H1 (cell line): ENCODE data around the gene ZNF280C. TPM values are rescaled to one million over a fixed set of nuclear protein-coding genes. Genes with fewer than 3 reads are reported as not detected.

Experiments
- CTCF ChIA-PET: fragments of 300-600 bp; sonication (Branson Sonifier 250); formaldehyde crosslinking; loops from one replicate; lab custom pipeline; 2021; ENCODE audit not compliant: partially characterized antibody; lab: Charles Lee
- POLR2A ChIA-PET: fragments of 300-600 bp; sonication (Branson Sonifier 250); formaldehyde crosslinking; loops from one replicate; lab custom pipeline; 2021; ENCODE audit warnings: inconsistent platforms; ENCODE audit not compliant: partially characterized antibody; lab: Charles Lee
- DNase-seq, 2 experiments: peaks; one replicate each; pipeline versions ENCODE4 v3.0.0 to v3.0.0-alpha.2; 2010 to 2022; ENCODE audit warnings: low spot score in 2 of 2, low read depth in 1 of 2, mixed read lengths in 1 of 2
- FAIRE-seq: peaks from 2 replicates; lab custom pipeline; 2011; peaks lifted over from hg19 to GRCh38; lab: Jason Lieb, UNC
- H2AFZ ChIP-seq: 2 replicates; pipeline ENCODE4 v1.8.1; 2012; ENCODE audit warnings: low read length, inconsistent platforms
- H2AK5ac ChIP-seq: 2 replicates; pipeline ENCODE4 v1.6.1; 2013; ENCODE audit warnings: low read depth, low read length
- H2BK120ac ChIP-seq: replicated peaks from 2 replicates; pipeline ENCODE3; 2013; ENCODE audit warnings: low read depth, low read length, inconsistent platforms
- H2BK12ac ChIP-seq: 2 replicates; pipeline ENCODE4 v1.6.1; 2013; ENCODE audit warnings: low read depth, low read length
- H2BK15ac ChIP-seq: 2 replicates; pipeline ENCODE4 v1.6.1; 2013; ENCODE audit warnings: low read length
- H2BK20ac ChIP-seq: 2 replicates; pipeline ENCODE4 v1.6.1; 2013; ENCODE audit warnings: low read length
- H2BK5ac ChIP-seq: 2 replicates; pipeline ENCODE4 v1.6.1; 2013; ENCODE audit warnings: low read depth, low read length
- H3K14ac ChIP-seq: 2 replicates; pipeline ENCODE4 v1.6.1; 2013; ENCODE audit warnings: inconsistent platforms; ENCODE audit not compliant: insufficient read length
- H3K18ac ChIP-seq: 2 replicates; pipeline ENCODE4 v1.6.1; 2013; ENCODE audit warnings: low read length; ENCODE audit errors: extremely low read depth
- H3K23ac ChIP-seq: 2 replicates; pipeline ENCODE4 v1.6.1; 2013; ENCODE audit warnings: inconsistent platforms; ENCODE audit not compliant: insufficient read length
- H3K23me2 ChIP-seq: 2 replicates; pipeline ENCODE4 v1.6.1; 2013; ENCODE audit warnings: low read depth, low read length
- H3K27ac ChIP-seq: 2 replicates; pipeline ENCODE4 v1.6.1; 2011; ENCODE audit warnings: low read depth, low read length, inconsistent platforms
- H3K27me3 ChIP-seq, 4 experiments: replicated peaks in 1 of 4; 1 replicate in 1 of 4; 2 replicates in 3 of 4; pipeline versions ENCODE4 v1.6.1 to v1.8.1; 2011 to 2013; ENCODE audit warnings: low read length in 3 of 4, mild to moderate bottlenecking in 3 of 4, inconsistent platforms in 2 of 4, mixed read lengths in 2 of 4, moderate library complexity in 1 of 4; ENCODE audit not compliant: control insufficient read depth in 3 of 4, insufficient read depth in 3 of 4; ENCODE audit errors: extremely low read depth in 1 of 4
- H3K36me3 ChIP-seq, 4 experiments: 2 replicates each; pipeline versions ENCODE4 v1.6.1 to v1.8.1; 2011 to 2013; ENCODE audit warnings: mild to moderate bottlenecking in 4 of 4, low read length in 3 of 4, moderate library complexity in 2 of 4, control low read depth in 1 of 4, inconsistent platforms in 1 of 4; ENCODE audit not compliant: insufficient read depth in 4 of 4, control insufficient read depth in 2 of 4
- H3K4ac ChIP-seq: replicated peaks from 2 replicates; pipeline ENCODE3; 2013; ENCODE audit warnings: low read length, low read depth, mixed read lengths, inconsistent platforms; ENCODE audit not compliant: insufficient read length
- H3K4me1 ChIP-seq, 4 experiments: replicated peaks in 1 of 4; 1 replicate in 1 of 4; 2 replicates in 3 of 4; pipeline versions ENCODE4 v1.6.1 to v1.8.1; 2011 to 2013; ENCODE audit warnings: low read length in 3 of 4, inconsistent platforms in 2 of 4, mixed read lengths in 1 of 4; ENCODE audit not compliant: insufficient read depth in 4 of 4, control insufficient read depth in 3 of 4
- H3K4me2 ChIP-seq, 2 experiments: 2 replicates each; pipeline versions ENCODE4 v1.6.1 to v1.8.1; 2011 to 2013; ENCODE audit warnings: low read depth in 2 of 2, low read length in 2 of 2, control low read depth in 1 of 2, inconsistent platforms in 1 of 2, mild to moderate bottlenecking in 1 of 2; ENCODE audit not compliant: insufficient read depth in 1 of 2
- H3K4me3 ChIP-seq, 4 experiments: fragments of 200-600, 300-600 bp in 1 of 4; sonication (generic), shearing (Covaris generic), sonication (Bioruptor Twin) in 1 of 4; 2 replicates each; pipeline versions ENCODE4 v1.5.1 to v1.8.1; 2011 to 2016; ENCODE audit warnings: low read length in 4 of 4, low read depth in 3 of 4, control low read depth in 2 of 4, inconsistent platforms in 2 of 4, mild to moderate bottlenecking in 2 of 4, mixed read lengths in 1 of 4, moderate library complexity in 1 of 4; ENCODE audit not compliant: insufficient read depth in 2 of 4; ENCODE audit errors: extremely low read depth in 1 of 4
- H3K56ac ChIP-seq: replicated peaks from 2 replicates; pipeline ENCODE3; 2013; ENCODE audit warnings: low read depth, mild to moderate bottlenecking, mixed read lengths, low read length, inconsistent platforms; ENCODE audit not compliant: insufficient read length
- H3K79me1 ChIP-seq: 2 replicates; pipeline ENCODE4 v1.6.1; 2013; ENCODE audit warnings: low read depth, low read length, control low read depth
- H3K79me2 ChIP-seq, 2 experiments: 2 replicates each; pipeline versions ENCODE4 v1.6.1 to v1.8.1; 2012 to 2013; ENCODE audit warnings: low read length in 2 of 2, mild to moderate bottlenecking in 2 of 2, inconsistent platforms in 1 of 2; ENCODE audit not compliant: insufficient read depth in 2 of 2, control insufficient read depth in 1 of 2
- H3K9ac ChIP-seq, 4 experiments: replicated peaks in 1 of 4; 1 replicate in 1 of 4; 2 replicates in 3 of 4; pipeline versions ENCODE4 v1.6.1 to v1.8.1; 2011 to 2013; ENCODE audit warnings: low read depth in 3 of 4, low read length in 3 of 4, control low read depth in 2 of 4, mild to moderate bottlenecking in 2 of 4, moderate library complexity in 2 of 4, inconsistent platforms in 1 of 4; ENCODE audit errors: extremely low read depth in 1 of 4
- H3K9me3 ChIP-seq, 2 experiments: 2 replicates each; pipeline versions ENCODE4 v1.6.1 to v1.8.1; 2012 to 2013; ENCODE audit warnings: mild to moderate bottlenecking in 2 of 2, moderate library complexity in 2 of 2, control low read depth in 1 of 2, inconsistent platforms in 1 of 2, low read depth in 1 of 2, low read length in 1 of 2, mixed read lengths in 1 of 2; ENCODE audit not compliant: insufficient read depth in 2 of 2
- H4K20me1 ChIP-seq, 2 experiments: replicated peaks in 1 of 2; 2 replicates each; pipeline versions ENCODE3 to v1.8.1; 2011 to 2013; ENCODE audit warnings: inconsistent platforms in 2 of 2, low read length in 2 of 2, mild to moderate bottlenecking in 1 of 2; ENCODE audit not compliant: insufficient read depth in 2 of 2, control insufficient read depth in 1 of 2
- H4K5ac ChIP-seq: 2 replicates; pipeline ENCODE4 v1.6.1; 2013; ENCODE audit warnings: low read length, low read depth, mixed read lengths, inconsistent platforms; ENCODE audit not compliant: insufficient read length
- H4K8ac ChIP-seq: 2 replicates; pipeline ENCODE4 v1.8.0; 2013; ENCODE audit warnings: mild to moderate bottlenecking, moderate library complexity, low read length, inconsistent platforms; ENCODE audit not compliant: insufficient read depth; ENCODE audit errors: extremely low read depth
- H4K91ac ChIP-seq: replicated peaks from 2 replicates; pipeline ENCODE3; 2013; ENCODE audit warnings: low read length, mixed read lengths, inconsistent platforms; ENCODE audit not compliant: insufficient read length
- BACH1 ChIP-seq: IDR thresholded peaks from 2 replicates; pipeline ENCODE4 v1.6.1; 2012; ENCODE audit warnings: low read length, improper control_type of control experiment
- CBX8 ChIP-seq: fragments of 300-800, 300-1000 bp; sonication (generic); IDR thresholded peaks from 2 replicates; pipeline ENCODE4 v1.7.1; 2016; ENCODE audit warnings: low read depth, low read length, borderline replicate concordance
- GTF2F1 ChIP-seq: IDR thresholded peaks from 2 replicates; pipeline ENCODE4 v1.6.1; 2012; ENCODE audit warnings: low read depth, low read length, improper control_type of control experiment, borderline replicate concordance
- JUN ChIP-seq: IDR thresholded peaks from 2 replicates; pipeline ENCODE4 v1.6.1; 2011; ENCODE audit warnings: low read depth, mild to moderate bottlenecking, improper control_type of control experiment, low read length
- KDM1A ChIP-seq: fragments of 200-600, 300-600 bp; sonication (generic); IDR thresholded peaks from 2 replicates; pipeline ENCODE4 v1.7.1; 2016; ENCODE audit warnings: mild to moderate bottlenecking, low read length, borderline replicate concordance
- KDM5A ChIP-seq: fragments of 200-600 bp; IDR thresholded peaks from 2 replicates; pipeline ENCODE4 v1.7.1; 2012; ENCODE audit warnings: mild to moderate bottlenecking, low read length, inconsistent platforms, mixed read lengths
- PHF8 ChIP-seq: fragments of 200-600 bp; sonication (generic); conservative IDR thresholded peaks from 2 replicates; pipeline ENCODE4 v1.7.1; 2012; ENCODE audit warnings: low read depth, mild to moderate bottlenecking, inconsistent platforms, low read length, moderate library complexity
- POU5F1 ChIP-seq: IDR thresholded peaks from 2 replicates; pipeline ENCODE4 v1.6.1; 2011; ENCODE audit warnings: low read depth, mild to moderate bottlenecking, low read length, moderate library complexity
- RAD21 ChIP-seq, 2 experiments: IDR thresholded peaks in 1 of 2; conservative IDR thresholded peaks in 1 of 2; 2 replicates each; pipeline ENCODE4 v1.6.1; 2011; ENCODE audit warnings: low read depth in 2 of 2, low read length in 2 of 2, improper control_type of control experiment in 1 of 2, inconsistent platforms in 1 of 2, mild to moderate bottlenecking in 1 of 2, moderate library complexity in 1 of 2
- SP2 ChIP-seq: IDR thresholded peaks from 2 replicates; pipeline ENCODE4 v1.6.1; 2012; ENCODE audit warnings: mild to moderate bottlenecking, low read length, inconsistent platforms
- SRF ChIP-seq: IDR thresholded peaks from 2 replicates; pipeline ENCODE4 v1.6.1; 2011; ENCODE audit warnings: mild to moderate bottlenecking, low read depth, low read length, moderate library complexity
- whole genome bisulfite sequencing, 2 experiments: shearing (Covaris generic) in 1 of 2; methylation state at CpG; one replicate each; pipeline versions ENCODE4 v1.1.6 to v1.1.7; 2013 to 2015; ENCODE audit warnings: low lambda C conversion rate in 2 of 2, mixed read lengths in 2 of 2, inconsistent platforms in 1 of 2, low coverage in 1 of 2, missing lambda C conversion rate in 1 of 2; ENCODE audit not compliant: insufficient replicate concordance in 2 of 2, insufficient coverage in 1 of 2, insufficient read length in 1 of 2; ENCODE audit errors: extremely low coverage in 1 of 2, missing lambda C conversion rate in 1 of 2; 5-methylcytosine and 5-hydroxymethylcytosine counted together
- polyA plus RNA-seq, 7 experiments: library from polyadenylated mRNA; depleted of rRNA in 3 of 7; stranded (reverse) in 5 of 7; unstranded in 2 of 7; fragments of >200 nt in 5 of 7; fragments of 200-250 nt in 2 of 7; gene quantifications; 1 replicate in 5 of 7; 2 replicates in 1 of 7; 4 replicates in 1 of 7; pipeline versions ENCODE4 v1.2.1 to v1.2.3, GENCODE V29; 2011 to 2013; ENCODE audit warnings: missing spikeins in 2 of 7, mixed read lengths in 2 of 7
- total RNA-seq: library from RNA; stranded (reverse); fragmentation: NEBNext Ultra II Directional; extraction: Animal tissue kit (Norgen Biotek cat#: 25700); gene quantifications from 2 replicates; pipeline ENCODE4 v1.2.1, GENCODE V29; 2021
- TF ChIP-seq, protein P1 (sequence below), 3 experiments: IDR thresholded peaks; 1 replicate in 2 of 3; 2 replicates in 1 of 3; pipeline versions ENCODE4 v1.5.1 to v1.6.1; 2011; ENCODE audit warnings: low read length in 3 of 3, mild to moderate bottlenecking in 3 of 3, inconsistent platforms in 2 of 3, low read depth in 1 of 3, moderate library complexity in 1 of 3; ENCODE audit not compliant: insufficient read depth in 1 of 3; ENCODE audit errors: control extremely low read depth in 1 of 3

Gene ZNF280C
- total and polyA plus RNA-seq, 2 of the 8 experiments (the other 6 are each of a cell fraction or from before 2014, with no cell fraction given) = 8.4 to 13.4 TPM

GRCh38 chrX:130300010-130300282 is 31.2 kb upstream of the ZNF280C start:
- Histone ChIP-seq H4K8ac (peak overlapping the region; percentile 25; the same call in 1 of the 2 replicates), H3K9ac (no peak overlapping the region), H3K4me3 (no peak overlapping the region), H4K91ac (no peak overlapping the region), H3K23me2 (no peaks in the 10 kb centered on the region), H2BK20ac (no peak overlapping the region), H3K27ac (no peak overlapping the region), H4K5ac (no peak overlapping the region), H2BK15ac (no peak overlapping the region), H2BK120ac (no peak overlapping the region), H3K27me3 (no peaks in the 10 kb centered on the region), H4K20me1 (no peaks in the 10 kb centered on the region), H3K18ac (no peak overlapping the region), H3K56ac (no peak overlapping the region), H3K23ac (no peak overlapping the region), H3K79me1 (no peaks in the 10 kb centered on the region), H3K9me3 (no peaks in the 10 kb centered on the region), H3K36me3 (no peaks in the 10 kb centered on the region), H3K4me1 (no peaks in the 10 kb centered on the region; a peak in 1 of 7 replicates), H3K79me2 (no peaks in the 10 kb centered on the region), H2AFZ (no peak overlapping the region), H2AK5ac (no peak overlapping the region), H2BK5ac (no peak overlapping the region), H3K4me2 (no peak overlapping the region), H3K14ac (no peak overlapping the region), H3K4ac (no peak overlapping the region), H2BK12ac (no peak overlapping the region)
- DNase-seq (no peak), FAIRE-seq (no peak)
- CTCF ChIA-PET = no interaction called here
- POLR2A ChIA-PET = interaction anchor here (1.5 kb wide), 1 partner anchor 36 kb away, joined by 3 read pairs; no protein-coding TSS in a partner anchor
- WGBS, 2 experiments = 94% methylated on average over 2 of the region's 2 CpGs; no CpG with 5 or more reads in 1 of the 2 experiments
- TF ChIP-seq CBX8 (no peak), JUN (no peak), GTF2F1 (no peak), PHF8 (no peak), KDM1A (no peak), BACH1 (no peak), POU5F1 (no peak), RAD21 (IDR thresholded peaks at IDR 0.05 in 1 of 2, conservative IDR thresholded peaks at IDR 0.05 in 1 of 2; ENCODE audit: low read depth in 2 of 2, low read length in 2 of 2) (no peak), KDM5A (no peak), SRF (no peak), SP2 (no peak)
- TF ChIP-seq, protein P1, sequence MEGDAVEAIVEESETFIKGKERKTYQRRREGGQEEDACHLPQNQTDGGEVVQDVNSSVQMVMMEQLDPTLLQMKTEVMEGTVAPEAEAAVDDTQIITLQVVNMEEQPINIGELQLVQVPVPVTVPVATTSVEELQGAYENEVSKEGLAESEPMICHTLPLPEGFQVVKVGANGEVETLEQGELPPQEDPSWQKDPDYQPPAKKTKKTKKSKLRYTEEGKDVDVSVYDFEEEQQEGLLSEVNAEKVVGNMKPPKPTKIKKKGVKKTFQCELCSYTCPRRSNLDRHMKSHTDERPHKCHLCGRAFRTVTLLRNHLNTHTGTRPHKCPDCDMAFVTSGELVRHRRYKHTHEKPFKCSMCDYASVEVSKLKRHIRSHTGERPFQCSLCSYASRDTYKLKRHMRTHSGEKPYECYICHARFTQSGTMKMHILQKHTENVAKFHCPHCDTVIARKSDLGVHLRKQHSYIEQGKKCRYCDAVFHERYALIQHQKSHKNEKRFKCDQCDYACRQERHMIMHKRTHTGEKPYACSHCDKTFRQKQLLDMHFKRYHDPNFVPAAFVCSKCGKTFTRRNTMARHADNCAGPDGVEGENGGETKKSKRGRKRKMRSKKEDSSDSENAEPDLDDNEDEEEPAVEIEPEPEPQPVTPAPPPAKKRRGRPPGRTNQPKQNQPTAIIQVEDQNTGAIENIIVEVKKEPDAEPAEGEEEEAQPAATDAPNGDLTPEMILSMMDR (IDR thresholded peaks at IDR 0.05; ENCODE audit: control extremely low read depth in 1 of 3, insufficient read depth in 1 of 3, low read depth in 1 of 3, low read length in 3 of 3) = no peak
